Liver (tissue), 3 donors: Measurements from ENCODE around the gene WNK2.

Source experiments
- FOXA1 ChIP-seq: IDR thresholded peaks from 2 replicates; pipeline ENCODE4 v1.6.1; 2016; ENCODE audit warnings: antibody characterized with exemption
- GABPA ChIP-seq, 2 donors: IDR thresholded peaks in 1 of 2; conservative IDR thresholded peaks in 1 of 2; 2 replicates each; pipeline ENCODE4 v1.6.1; 2016; ENCODE audit warnings: antibody characterized with exemption in 2 of 2, mild to moderate bottlenecking in 1 of 2, moderate library complexity in 1 of 2
- HNF4A ChIP-seq, 2 donors: conservative IDR thresholded peaks; 2 replicates each; pipeline ENCODE4 v1.6.1; 2016; ENCODE audit warnings: antibody characterized with exemption in 2 of 2, mild to moderate bottlenecking in 2 of 2
- RAD21 ChIP-seq, 2 donors: IDR thresholded peaks; 2 replicates each; pipeline ENCODE4 v1.6.1; 2016; ENCODE audit warnings: antibody characterized with exemption in 2 of 2, mild to moderate bottlenecking in 2 of 2
- SP1 ChIP-seq: IDR thresholded peaks from 2 replicates; pipeline ENCODE4 v1.6.1; 2018; ENCODE audit warnings: antibody characterized with exemption, mild to moderate bottlenecking
- TAF1 ChIP-seq: conservative IDR thresholded peaks from 2 replicates; pipeline ENCODE4 v1.6.1; 2016; ENCODE audit warnings: antibody characterized with exemption, mild to moderate bottlenecking
- TF ChIP-seq, protein P1 (sequence below): IDR thresholded peaks from 2 replicates; pipeline ENCODE4 v1.6.1; 2016; ENCODE audit warnings: antibody characterized with exemption, mild to moderate bottlenecking
- TF ChIP-seq, protein P2 (sequence below): fragments of 150-350 bp; IDR thresholded peaks from 2 replicates; pipeline ENCODE4 v1.5.1; 2017; ENCODE audit warnings: improper control_type of control experiment, low read depth, low read length; ENCODE audit not compliant: missing input control
- TF ChIP-seq, protein P3 (sequence below): IDR thresholded peaks from 2 replicates; pipeline ENCODE4 v1.6.1; 2016; ENCODE audit warnings: antibody characterized with exemption
- TF ChIP-seq, protein P4 (sequence below): IDR thresholded peaks from 2 replicates; pipeline ENCODE4 v1.6.1; 2016; ENCODE audit warnings: antibody characterized with exemption
- TF ChIP-seq, protein P5 (sequence below): IDR thresholded peaks from 2 replicates; pipeline ENCODE4 v1.6.1; 2016; ENCODE audit warnings: antibody characterized with exemption
- donor health status: healthy.
- donor health status: healthy.

DNA sequence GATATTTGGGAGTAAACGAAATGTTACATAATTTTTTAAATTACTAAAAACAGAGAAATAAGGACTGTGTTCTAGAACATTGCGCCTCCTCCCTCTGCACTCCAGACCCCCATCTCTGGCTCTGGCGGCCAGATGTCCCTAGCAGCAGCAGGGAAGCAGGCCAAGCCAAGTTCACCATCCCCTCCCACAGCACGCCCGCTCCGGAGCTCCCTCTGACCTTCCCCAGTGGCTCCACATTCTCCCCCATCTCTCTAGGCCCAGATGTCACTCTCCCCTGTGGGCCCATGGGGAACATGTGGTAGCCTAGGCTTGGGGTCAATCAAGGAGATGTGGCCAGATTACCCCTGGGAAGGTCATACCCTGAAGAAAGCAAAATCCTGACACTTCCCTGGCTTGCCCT lies 6.3 kb upstream of the WNK2 start:
- TF ChIP-seq, protein P1, sequence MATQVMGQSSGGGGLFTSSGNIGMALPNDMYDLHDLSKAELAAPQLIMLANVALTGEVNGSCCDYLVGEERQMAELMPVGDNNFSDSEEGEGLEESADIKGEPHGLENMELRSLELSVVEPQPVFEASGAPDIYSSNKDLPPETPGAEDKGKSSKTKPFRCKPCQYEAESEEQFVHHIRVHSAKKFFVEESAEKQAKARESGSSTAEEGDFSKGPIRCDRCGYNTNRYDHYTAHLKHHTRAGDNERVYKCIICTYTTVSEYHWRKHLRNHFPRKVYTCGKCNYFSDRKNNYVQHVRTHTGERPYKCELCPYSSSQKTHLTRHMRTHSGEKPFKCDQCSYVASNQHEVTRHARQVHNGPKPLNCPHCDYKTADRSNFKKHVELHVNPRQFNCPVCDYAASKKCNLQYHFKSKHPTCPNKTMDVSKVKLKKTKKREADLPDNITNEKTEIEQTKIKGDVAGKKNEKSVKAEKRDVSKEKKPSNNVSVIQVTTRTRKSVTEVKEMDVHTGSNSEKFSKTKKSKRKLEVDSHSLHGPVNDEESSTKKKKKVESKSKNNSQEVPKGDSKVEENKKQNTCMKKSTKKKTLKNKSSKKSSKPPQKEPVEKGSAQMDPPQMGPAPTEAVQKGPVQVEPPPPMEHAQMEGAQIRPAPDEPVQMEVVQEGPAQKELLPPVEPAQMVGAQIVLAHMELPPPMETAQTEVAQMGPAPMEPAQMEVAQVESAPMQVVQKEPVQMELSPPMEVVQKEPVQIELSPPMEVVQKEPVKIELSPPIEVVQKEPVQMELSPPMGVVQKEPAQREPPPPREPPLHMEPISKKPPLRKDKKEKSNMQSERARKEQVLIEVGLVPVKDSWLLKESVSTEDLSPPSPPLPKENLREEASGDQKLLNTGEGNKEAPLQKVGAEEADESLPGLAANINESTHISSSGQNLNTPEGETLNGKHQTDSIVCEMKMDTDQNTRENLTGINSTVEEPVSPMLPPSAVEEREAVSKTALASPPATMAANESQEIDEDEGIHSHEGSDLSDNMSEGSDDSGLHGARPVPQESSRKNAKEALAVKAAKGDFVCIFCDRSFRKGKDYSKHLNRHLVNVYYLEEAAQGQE, result no peak
- TF ChIP-seq, protein P2, sequence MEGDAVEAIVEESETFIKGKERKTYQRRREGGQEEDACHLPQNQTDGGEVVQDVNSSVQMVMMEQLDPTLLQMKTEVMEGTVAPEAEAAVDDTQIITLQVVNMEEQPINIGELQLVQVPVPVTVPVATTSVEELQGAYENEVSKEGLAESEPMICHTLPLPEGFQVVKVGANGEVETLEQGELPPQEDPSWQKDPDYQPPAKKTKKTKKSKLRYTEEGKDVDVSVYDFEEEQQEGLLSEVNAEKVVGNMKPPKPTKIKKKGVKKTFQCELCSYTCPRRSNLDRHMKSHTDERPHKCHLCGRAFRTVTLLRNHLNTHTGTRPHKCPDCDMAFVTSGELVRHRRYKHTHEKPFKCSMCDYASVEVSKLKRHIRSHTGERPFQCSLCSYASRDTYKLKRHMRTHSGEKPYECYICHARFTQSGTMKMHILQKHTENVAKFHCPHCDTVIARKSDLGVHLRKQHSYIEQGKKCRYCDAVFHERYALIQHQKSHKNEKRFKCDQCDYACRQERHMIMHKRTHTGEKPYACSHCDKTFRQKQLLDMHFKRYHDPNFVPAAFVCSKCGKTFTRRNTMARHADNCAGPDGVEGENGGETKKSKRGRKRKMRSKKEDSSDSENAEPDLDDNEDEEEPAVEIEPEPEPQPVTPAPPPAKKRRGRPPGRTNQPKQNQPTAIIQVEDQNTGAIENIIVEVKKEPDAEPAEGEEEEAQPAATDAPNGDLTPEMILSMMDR, result no peak
- TF ChIP-seq, protein P3, sequence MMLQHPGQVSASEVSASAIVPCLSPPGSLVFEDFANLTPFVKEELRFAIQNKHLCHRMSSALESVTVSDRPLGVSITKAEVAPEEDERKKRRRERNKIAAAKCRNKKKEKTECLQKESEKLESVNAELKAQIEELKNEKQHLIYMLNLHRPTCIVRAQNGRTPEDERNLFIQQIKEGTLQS, result no peak
- TF ChIP-seq, protein P4, sequence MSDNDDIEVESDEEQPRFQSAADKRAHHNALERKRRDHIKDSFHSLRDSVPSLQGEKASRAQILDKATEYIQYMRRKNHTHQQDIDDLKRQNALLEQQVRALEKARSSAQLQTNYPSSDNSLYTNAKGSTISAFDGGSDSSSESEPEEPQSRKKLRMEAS, result no peak
- TF ChIP-seq, protein P5, sequence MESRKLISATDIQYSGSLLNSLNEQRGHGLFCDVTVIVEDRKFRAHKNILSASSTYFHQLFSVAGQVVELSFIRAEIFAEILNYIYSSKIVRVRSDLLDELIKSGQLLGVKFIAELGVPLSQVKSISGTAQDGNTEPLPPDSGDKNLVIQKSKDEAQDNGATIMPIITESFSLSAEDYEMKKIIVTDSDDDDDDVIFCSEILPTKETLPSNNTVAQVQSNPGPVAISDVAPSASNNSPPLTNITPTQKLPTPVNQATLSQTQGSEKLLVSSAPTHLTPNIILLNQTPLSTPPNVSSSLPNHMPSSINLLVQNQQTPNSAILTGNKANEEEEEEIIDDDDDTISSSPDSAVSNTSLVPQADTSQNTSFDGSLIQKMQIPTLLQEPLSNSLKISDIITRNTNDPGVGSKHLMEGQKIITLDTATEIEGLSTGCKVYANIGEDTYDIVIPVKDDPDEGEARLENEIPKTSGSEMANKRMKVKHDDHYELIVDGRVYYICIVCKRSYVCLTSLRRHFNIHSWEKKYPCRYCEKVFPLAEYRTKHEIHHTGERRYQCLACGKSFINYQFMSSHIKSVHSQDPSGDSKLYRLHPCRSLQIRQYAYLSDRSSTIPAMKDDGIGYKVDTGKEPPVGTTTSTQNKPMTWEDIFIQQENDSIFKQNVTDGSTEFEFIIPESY, result no peak
- TF ChIP-seq SP1 (no peak), HNF4A (conservative IDR thresholded peaks at IDR 0.05) (no peak), GABPA (IDR thresholded peaks at IDR 0.05 in 1 of 2, conservative IDR thresholded peaks at IDR 0.05 in 1 of 2) (no peak), FOXA1 (no peak), TAF1 (no peak), RAD21 (IDR thresholded peaks at IDR 0.05) (no peak)
